Measurements from ENCODE around the gene FOXO3B.
"Not testable (repeated sequence)": the region's sequence is repeated elsewhere in the genome, so short reads cannot be mapped to it uniquely, and the experiment has no call there.

FOXO3B gene

DNA sequence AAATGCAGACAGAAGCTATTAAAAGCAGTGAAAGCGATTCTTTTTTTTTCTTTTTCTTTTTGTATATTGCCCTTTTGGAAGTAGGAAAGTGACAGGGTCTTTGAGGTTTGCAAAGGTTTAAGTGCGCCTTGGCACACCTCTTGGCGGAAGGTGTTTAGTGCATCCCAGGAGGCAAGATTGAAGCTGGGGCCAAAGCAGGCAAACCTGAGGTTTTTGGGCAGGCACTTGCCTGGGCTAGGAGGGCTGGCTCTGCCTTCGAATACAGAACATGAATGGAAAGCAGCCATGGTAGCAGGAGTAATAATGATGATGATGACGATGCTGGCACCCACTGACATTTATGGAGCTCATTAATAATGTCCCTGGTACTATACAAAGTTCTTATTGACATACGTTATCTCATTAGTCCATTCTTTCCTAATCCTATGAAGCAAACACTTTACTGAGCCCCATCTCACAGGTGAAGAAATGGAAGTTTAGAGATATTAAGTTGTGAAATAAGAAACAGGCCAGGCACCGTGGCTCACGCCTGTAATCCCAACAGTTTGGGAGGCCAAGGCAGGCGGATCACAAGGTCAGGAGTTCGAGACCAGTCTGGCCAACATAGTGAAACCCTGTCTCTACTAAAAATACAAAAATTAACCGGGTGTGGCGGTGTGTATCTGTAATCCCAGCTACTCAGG lies 37.5 kb upstream of the FOXO3B start:
- H2BK5ac ChIP-seq (ENCODE audit: low read depth, low read length, poor library complexity); H3K9me3 ChIP-seq (ENCODE audit: insufficient read depth, low read depth, low read length); H3K18ac ChIP-seq (ENCODE audit: low read length); H3K23ac ChIP-seq (ENCODE audit: low read length); DNase-seq; H2AFZ ChIP-seq (ENCODE audit: insufficient read depth, low read length, poor library complexity); H3K27me3 ChIP-seq (ENCODE audit: insufficient read depth, low read length); H2AK5ac ChIP-seq (ENCODE audit: low read length); H3K4me3 ChIP-seq (ENCODE audit: low read depth, low read length); H3K79me1 ChIP-seq (ENCODE audit: low read length); H3K14ac ChIP-seq (ENCODE audit: low read length); H3K79me2 ChIP-seq (ENCODE audit: control insufficient read depth, insufficient read depth, low read length, poor library complexity); H3K9ac ChIP-seq (ENCODE audit: low read length); H3K4ac ChIP-seq (ENCODE audit: low read depth, low read length); H4K8ac ChIP-seq (ENCODE audit: low read depth, low read length); H4K12ac ChIP-seq (ENCODE audit: low read depth, low read length); H3K4me1 ChIP-seq (ENCODE audit: control insufficient read depth in 1 of 2, insufficient read depth in 2 of 2, low read length in 2 of 2); H3K4me2 ChIP-seq (ENCODE audit: low read length); H3K36me3 ChIP-seq (ENCODE audit: control insufficient read depth in 1 of 2, insufficient read depth in 2 of 2, low read length in 2 of 2): not testable (repeated sequence)
- H2BK120ac ChIP-seq (ENCODE audit: insufficient read depth, low read length, poor library complexity) = peak overlapping the region; percentile 76
- WGBS (ENCODE audit: extremely low coverage, insufficient coverage, insufficient read length) = no CpG with 5 or more reads among the region's 12 CpGs
- peak overlapping the region; percentile 91 for H2BK12ac ChIP-seq (ENCODE audit: low read length)
- peak overlapping the region; percentile 69 for H3K27ac ChIP-seq (ENCODE audit: low read depth, low read length)
- peak overlapping the region; percentile 62 for H4K91ac ChIP-seq (ENCODE audit: low read depth, low read length)

DNA sequence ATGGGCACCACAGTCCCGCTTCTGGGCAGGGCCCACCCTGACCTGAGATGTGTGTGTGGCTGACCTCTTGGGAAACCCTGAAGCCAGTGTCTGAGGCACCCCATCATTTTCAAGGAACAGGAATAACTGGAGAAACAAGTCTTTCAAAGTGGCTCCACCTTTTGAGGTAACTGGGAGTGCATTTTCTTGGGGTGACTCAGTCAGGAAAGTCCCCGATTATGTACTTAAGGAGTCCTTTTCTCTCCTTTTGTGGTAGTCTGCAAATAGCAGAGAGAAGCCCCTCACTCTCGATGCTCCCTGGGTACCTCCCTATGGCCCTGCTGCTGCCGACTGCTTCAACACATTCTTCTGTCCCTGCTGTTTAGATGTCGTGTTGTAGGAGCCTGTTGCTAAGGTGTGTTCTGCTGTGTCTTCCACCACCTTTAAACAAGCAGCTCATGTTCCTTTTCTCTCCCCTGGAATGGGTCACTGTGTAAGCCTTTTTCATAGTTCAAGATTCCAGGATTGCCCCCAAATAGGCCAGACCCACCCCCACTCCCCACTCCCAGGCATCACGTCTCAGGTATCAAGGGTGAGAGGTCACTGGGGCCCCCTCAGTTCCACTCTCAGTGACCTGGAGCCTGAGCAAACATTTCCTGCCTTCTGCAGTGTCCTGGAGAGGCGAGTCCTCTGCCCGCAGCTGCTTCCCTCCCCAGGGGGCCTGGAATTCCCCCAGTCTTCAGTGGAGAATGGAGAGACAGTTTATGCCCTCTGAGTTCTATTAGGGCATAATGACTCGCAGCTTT lies 36.7 kb upstream of the FOXO3B start:
- not testable (repeated sequence) for H3K4me3 ChIP-seq (ENCODE audit: low read depth, low read length); H2AK5ac ChIP-seq (ENCODE audit: low read length); H3K9ac ChIP-seq (ENCODE audit: low read length); H3K4ac ChIP-seq (ENCODE audit: low read depth, low read length); H2BK5ac ChIP-seq (ENCODE audit: low read depth, low read length, poor library complexity); H3K9me3 ChIP-seq (ENCODE audit: insufficient read depth, low read depth, low read length); H3K14ac ChIP-seq (ENCODE audit: low read length); H3K79me1 ChIP-seq (ENCODE audit: low read length); H3K36me3 ChIP-seq (ENCODE audit: control insufficient read depth in 1 of 2, insufficient read depth in 2 of 2, low read length in 2 of 2); H2BK12ac ChIP-seq (ENCODE audit: low read length); H3K27me3 ChIP-seq (ENCODE audit: insufficient read depth, low read length); H3K4me1 ChIP-seq (ENCODE audit: control insufficient read depth in 1 of 2, insufficient read depth in 2 of 2, low read length in 2 of 2); H3K79me2 ChIP-seq (ENCODE audit: control insufficient read depth, insufficient read depth, low read length, poor library complexity); H4K12ac ChIP-seq (ENCODE audit: low read depth, low read length); H3K23ac ChIP-seq (ENCODE audit: low read length)
- peak overlapping the region; percentile 69 for H3K27ac ChIP-seq (ENCODE audit: low read depth, low read length)
- no CpG with 5 or more reads among the region's 9 CpGs for WGBS (ENCODE audit: extremely low coverage, insufficient coverage, insufficient read length)
- H4K91ac ChIP-seq (ENCODE audit: low read depth, low read length) = peak overlapping the region; percentile 47
- peak overlapping the region; percentile 76 for H2BK120ac ChIP-seq (ENCODE audit: insufficient read depth, low read length, poor library complexity)
- H2AFZ ChIP-seq (ENCODE audit: insufficient read depth, low read length, poor library complexity) = peak overlapping the region; percentile 28
- DNase-seq = peak; percentile 68 to 75
- peak overlapping the region; percentile 75 for H3K18ac ChIP-seq (ENCODE audit: low read length)
- H3K4me2 ChIP-seq (ENCODE audit: low read length) = peak overlapping the region; percentile 34
- H4K8ac ChIP-seq (ENCODE audit: low read depth, low read length) = peak overlapping the region; percentile 77

GRCh38 chr17:18712354-18712999 lies 30.4 kb upstream of the FOXO3B start:
- no CpG with 5 or more reads among the region's 7 CpGs for WGBS (ENCODE audit: extremely low coverage, insufficient coverage, insufficient read length)
- H3K27ac ChIP-seq (ENCODE audit: low read depth, low read length); H2AK5ac ChIP-seq (ENCODE audit: low read length); H3K18ac ChIP-seq (ENCODE audit: low read length); H3K9me3 ChIP-seq (ENCODE audit: insufficient read depth, low read depth, low read length); H4K91ac ChIP-seq (ENCODE audit: low read depth, low read length); H3K4me3 ChIP-seq (ENCODE audit: low read depth, low read length); H2BK5ac ChIP-seq (ENCODE audit: low read depth, low read length, poor library complexity); H3K14ac ChIP-seq (ENCODE audit: low read length); H4K12ac ChIP-seq (ENCODE audit: low read depth, low read length); H3K79me1 ChIP-seq (ENCODE audit: low read length); H3K4ac ChIP-seq (ENCODE audit: low read depth, low read length); H2BK120ac ChIP-seq (ENCODE audit: insufficient read depth, low read length, poor library complexity); H3K79me2 ChIP-seq (ENCODE audit: control insufficient read depth, insufficient read depth, low read length, poor library complexity); H3K23ac ChIP-seq (ENCODE audit: low read length); H3K36me3 ChIP-seq (ENCODE audit: control insufficient read depth in 1 of 2, insufficient read depth in 2 of 2, low read length in 2 of 2); H2AFZ ChIP-seq (ENCODE audit: insufficient read depth, low read length, poor library complexity); H3K9ac ChIP-seq (ENCODE audit: low read length); H3K27me3 ChIP-seq (ENCODE audit: insufficient read depth, low read length); H2BK12ac ChIP-seq (ENCODE audit: low read length); H4K8ac ChIP-seq (ENCODE audit: low read depth, low read length); H3K4me1 ChIP-seq (ENCODE audit: control insufficient read depth in 1 of 2, insufficient read depth in 2 of 2, low read length in 2 of 2); H3K4me2 ChIP-seq (ENCODE audit: low read length): not testable (repeated sequence)
- DNase-seq = peak; percentile 46 to 82

GRCh38 chr17:18708215-18708614 lies 26.1 kb upstream of the FOXO3B start:
- not testable (repeated sequence) for DNase-seq; H2AFZ ChIP-seq (ENCODE audit: insufficient read depth, low read length, poor library complexity); H3K79me2 ChIP-seq (ENCODE audit: control insufficient read depth, insufficient read depth, low read length, poor library complexity); H3K9me3 ChIP-seq (ENCODE audit: insufficient read depth, low read depth, low read length); H3K18ac ChIP-seq (ENCODE audit: low read length); H4K12ac ChIP-seq (ENCODE audit: low read depth, low read length); H3K4me3 ChIP-seq (ENCODE audit: low read depth, low read length); H3K27ac ChIP-seq (ENCODE audit: low read depth, low read length); H2BK12ac ChIP-seq (ENCODE audit: low read length); H3K27me3 ChIP-seq (ENCODE audit: insufficient read depth, low read length); H4K8ac ChIP-seq (ENCODE audit: low read depth, low read length); H4K91ac ChIP-seq (ENCODE audit: low read depth, low read length); H3K4me1 ChIP-seq (ENCODE audit: control insufficient read depth in 1 of 2, insufficient read depth in 2 of 2, low read length in 2 of 2); H2BK120ac ChIP-seq (ENCODE audit: insufficient read depth, low read length, poor library complexity); H3K4me2 ChIP-seq (ENCODE audit: low read length); H3K36me3 ChIP-seq (ENCODE audit: control insufficient read depth in 1 of 2, insufficient read depth in 2 of 2, low read length in 2 of 2); H3K14ac ChIP-seq (ENCODE audit: low read length); H2BK5ac ChIP-seq (ENCODE audit: low read depth, low read length, poor library complexity); H3K79me1 ChIP-seq (ENCODE audit: low read length); H3K23ac ChIP-seq (ENCODE audit: low read length); H2AK5ac ChIP-seq (ENCODE audit: low read length); H3K9ac ChIP-seq (ENCODE audit: low read length); H3K4ac ChIP-seq (ENCODE audit: low read depth, low read length)
- no CpG with 5 or more reads among the region's 3 CpGs for WGBS (ENCODE audit: extremely low coverage, insufficient coverage, insufficient read length)

Measured in trophoblast cell (in vitro differentiated cells and primary cell).